PC-9 (cell line): ENCODE data around the gene CNNM4.

Experiments used
- EZH2 ChIP-seq: fragments of 200-600 bp; sonication (generic); IDR thresholded peaks from 2 replicates; pipeline ENCODE4 v1.8.0; 2017; ENCODE audit warnings: antibody characterized with exemption, low read depth
- TF ChIP-seq, protein P1 (sequence below): fragments of 200-600 bp; sonication (generic); conservative IDR thresholded peaks from 2 replicates; pipeline ENCODE4 v1.6.1; 2017; ENCODE audit warnings: mixed run types, antibody characterized with exemption, mild to moderate bottlenecking, moderate library complexity

DNA sequence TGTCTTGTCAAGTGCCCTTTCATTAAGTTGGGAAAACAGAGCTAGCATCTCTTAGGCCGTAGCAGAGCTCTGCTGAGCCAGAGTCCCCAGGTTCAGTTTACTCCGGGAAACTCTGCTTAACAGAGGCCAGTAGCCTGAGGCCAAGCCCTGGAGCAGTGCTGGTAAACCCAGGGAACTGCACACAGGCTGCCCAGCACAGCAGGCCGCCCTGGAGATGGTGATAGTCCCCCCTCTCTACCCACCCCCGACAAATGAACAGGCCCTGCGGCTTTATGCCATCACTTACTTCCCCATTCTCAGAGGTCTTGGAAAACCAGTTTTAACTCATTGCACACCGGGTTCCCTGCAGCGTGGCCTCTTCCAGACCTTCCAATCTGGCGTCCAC is 3.5 kb downstream of the CNNM4 start:
- TF ChIP-seq, protein P1, sequence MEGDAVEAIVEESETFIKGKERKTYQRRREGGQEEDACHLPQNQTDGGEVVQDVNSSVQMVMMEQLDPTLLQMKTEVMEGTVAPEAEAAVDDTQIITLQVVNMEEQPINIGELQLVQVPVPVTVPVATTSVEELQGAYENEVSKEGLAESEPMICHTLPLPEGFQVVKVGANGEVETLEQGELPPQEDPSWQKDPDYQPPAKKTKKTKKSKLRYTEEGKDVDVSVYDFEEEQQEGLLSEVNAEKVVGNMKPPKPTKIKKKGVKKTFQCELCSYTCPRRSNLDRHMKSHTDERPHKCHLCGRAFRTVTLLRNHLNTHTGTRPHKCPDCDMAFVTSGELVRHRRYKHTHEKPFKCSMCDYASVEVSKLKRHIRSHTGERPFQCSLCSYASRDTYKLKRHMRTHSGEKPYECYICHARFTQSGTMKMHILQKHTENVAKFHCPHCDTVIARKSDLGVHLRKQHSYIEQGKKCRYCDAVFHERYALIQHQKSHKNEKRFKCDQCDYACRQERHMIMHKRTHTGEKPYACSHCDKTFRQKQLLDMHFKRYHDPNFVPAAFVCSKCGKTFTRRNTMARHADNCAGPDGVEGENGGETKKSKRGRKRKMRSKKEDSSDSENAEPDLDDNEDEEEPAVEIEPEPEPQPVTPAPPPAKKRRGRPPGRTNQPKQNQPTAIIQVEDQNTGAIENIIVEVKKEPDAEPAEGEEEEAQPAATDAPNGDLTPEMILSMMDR = no peak
- TF ChIP-seq EZH2 = no peak
